Measurements from ENCODE around the gene SPTBN1.

- TF ChIP-seq POLR2A (IDR thresholded peaks at IDR 0.05), result no peak
- TF ChIP-seq, protein P1, sequence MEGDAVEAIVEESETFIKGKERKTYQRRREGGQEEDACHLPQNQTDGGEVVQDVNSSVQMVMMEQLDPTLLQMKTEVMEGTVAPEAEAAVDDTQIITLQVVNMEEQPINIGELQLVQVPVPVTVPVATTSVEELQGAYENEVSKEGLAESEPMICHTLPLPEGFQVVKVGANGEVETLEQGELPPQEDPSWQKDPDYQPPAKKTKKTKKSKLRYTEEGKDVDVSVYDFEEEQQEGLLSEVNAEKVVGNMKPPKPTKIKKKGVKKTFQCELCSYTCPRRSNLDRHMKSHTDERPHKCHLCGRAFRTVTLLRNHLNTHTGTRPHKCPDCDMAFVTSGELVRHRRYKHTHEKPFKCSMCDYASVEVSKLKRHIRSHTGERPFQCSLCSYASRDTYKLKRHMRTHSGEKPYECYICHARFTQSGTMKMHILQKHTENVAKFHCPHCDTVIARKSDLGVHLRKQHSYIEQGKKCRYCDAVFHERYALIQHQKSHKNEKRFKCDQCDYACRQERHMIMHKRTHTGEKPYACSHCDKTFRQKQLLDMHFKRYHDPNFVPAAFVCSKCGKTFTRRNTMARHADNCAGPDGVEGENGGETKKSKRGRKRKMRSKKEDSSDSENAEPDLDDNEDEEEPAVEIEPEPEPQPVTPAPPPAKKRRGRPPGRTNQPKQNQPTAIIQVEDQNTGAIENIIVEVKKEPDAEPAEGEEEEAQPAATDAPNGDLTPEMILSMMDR (IDR thresholded peaks at IDR 0.05), result no peak
These were observed 154.6 kb downstream of the SPTBN1 start for GRCh38 chr2:54610700-54611099.

All from stomach (tissue), 4 donors.